OCI-LY1 (cell line): ENCODE measurements around the gene NDUFV1.
A peak's percentile ranks its signal among the peaks of the same experiment; 100 is the strongest.

Source experiments
- H2AFZ ChIP-seq: fragments of 200-600 bp; sonication (generic), shearing (Covaris generic); 2 replicates; pipeline ENCODE4 v1.6.0; 2014; ENCODE audit warnings: antibody characterized with exemption, mild to moderate bottlenecking, low read length
- H3F3A ChIP-seq: fragments of 200-600 bp; sonication (generic), shearing (Covaris generic); 2 replicates; pipeline ENCODE4 v1.6.0; 2014; ENCODE audit warnings: mild to moderate bottlenecking, antibody characterized with exemption, low read length, moderate library complexity; ENCODE audit not compliant: insufficient read depth
- H3K27ac ChIP-seq: fragments of 200-600 bp; sonication (generic); 2 replicates; pipeline ENCODE4 v1.5.1; 2014; ENCODE audit warnings: low read length, mixed run types, mild to moderate bottlenecking, low read depth; ENCODE audit not compliant: poor library complexity, severe bottlenecking
- H3K27me3 ChIP-seq: fragments of 200-600 bp; sonication (generic); 2 replicates; pipeline ENCODE4 v1.6.0; 2014; ENCODE audit warnings: antibody characterized with exemption, mild to moderate bottlenecking, low read length, moderate library complexity; ENCODE audit not compliant: insufficient read depth
- H3K36me3 ChIP-seq: fragments of 200-600 bp; sonication (generic); 2 replicates; pipeline ENCODE4 v1.6.1; 2014; ENCODE audit warnings: mild to moderate bottlenecking, antibody characterized with exemption, low read length, moderate library complexity, mixed read lengths; ENCODE audit not compliant: insufficient read depth
- H3K4me1 ChIP-seq: fragments of 200-600 bp; sonication (generic); 2 replicates; pipeline ENCODE4 v1.5.1; 2014; ENCODE audit warnings: mild to moderate bottlenecking, low read length, moderate library complexity; ENCODE audit not compliant: insufficient read depth, severe bottlenecking
- H3K4me2 ChIP-seq: fragments of 200-600 bp; sonication (generic), shearing (Covaris generic); 2 replicates; pipeline ENCODE4 v1.6.1; 2014; ENCODE audit warnings: low read length
- H3K4me3 ChIP-seq: fragments of 200-600 bp; sonication (generic); 2 replicates; pipeline ENCODE4 v1.5.1; 2014; ENCODE audit warnings: low read length, low read depth, mild to moderate bottlenecking, mixed read lengths; ENCODE audit not compliant: poor library complexity, severe bottlenecking
- H3K79me2 ChIP-seq: fragments of 200-600 bp; shearing (Covaris generic); 2 replicates; pipeline ENCODE4 v1.6.1; 2016; ENCODE audit warnings: mixed run types, low read length, mixed read lengths; ENCODE audit not compliant: insufficient read depth
- H3K9ac ChIP-seq: fragments of 200-600 bp; sonication (generic), shearing (Covaris generic); 2 replicates; pipeline ENCODE4 v1.6.1; 2014; ENCODE audit warnings: mild to moderate bottlenecking, low read length, mixed read lengths
- H3K9me2 ChIP-seq: fragments of 200-600 bp; sonication (generic), shearing (Covaris generic); 2 replicates; pipeline ENCODE4 v1.6.1; 2014; ENCODE audit warnings: low read depth, mild to moderate bottlenecking, low read length, mixed read lengths
- H3K9me3 ChIP-seq: fragments of 200-600 bp; shearing (Covaris generic); 2 replicates; pipeline ENCODE4 v1.6.1; 2014; ENCODE audit warnings: low read length, mixed read lengths
- H4K20me1 ChIP-seq: fragments of 200-600 bp; sonication (generic), shearing (Covaris generic); 2 replicates; pipeline ENCODE4 v1.6.0; 2016; ENCODE audit warnings: mild to moderate bottlenecking, low read length; ENCODE audit not compliant: insufficient read depth
- CTCF ChIP-seq: fragments of 200-600 bp; sonication (generic), shearing (Covaris generic); IDR thresholded peaks from 2 replicates; pipeline ENCODE4 v1.5.1; 2017; ENCODE audit warnings: mild to moderate bottlenecking, antibody characterized with exemption, low read length, moderate library complexity, mixed read lengths
- EZH2 ChIP-seq: fragments of 200-600 bp; sonication (generic), shearing (Covaris generic); IDR thresholded peaks from 2 replicates; pipeline ENCODE4 v1.8.0; 2017; ENCODE audit warnings: borderline replicate concordance, mixed run types, mild to moderate bottlenecking, antibody characterized with exemption, low read length, moderate library complexity, mixed read lengths

Gene NDUFV1

GRCh38 chr11:67582011-67582410 lies 24.7 kb upstream of the NDUFV1 start:
- Histone ChIP-seq H3K4me1 (peaks cover 43% of the 10 kb centered on the region), H4K20me1 (no peaks in the 10 kb centered on the region), H3F3A (peaks cover 6% of the 10 kb centered on the region; the same call in 1 of the 2 replicates), H2AFZ (no peak overlapping the region), H3K9me3 (no peaks in the 10 kb centered on the region), H3K27me3 (peaks cover 6% of the 10 kb centered on the region), H3K79me2 (no peaks in the 10 kb centered on the region), H3K36me3 (peaks cover 27% of the 10 kb centered on the region), H3K9me2 (no peaks in the 10 kb centered on the region), H3K4me3 (no peak overlapping the region), H3K27ac (no peak overlapping the region), H3K4me2 (no peak overlapping the region), H3K9ac (no peak overlapping the region)
- TF ChIP-seq CTCF (no peak), EZH2 (no peak)

- Histone ChIP-seq H3K9me2 (no peaks in the 10 kb centered on the region), H3K79me2 (no peaks in the 10 kb centered on the region), H3F3A (peaks cover 10% of the 10 kb centered on the region; the same call in 1 of the 2 replicates), H3K27ac (peak within 1 kb of the TSS; percentile 92), H3K4me3 (peak within 1 kb of the TSS; percentile 94), H2AFZ (no peak within 1 kb of the TSS), H3K36me3 (peaks cover 37% of the 10 kb centered on the region), H3K4me1 (peaks cover 58% of the 10 kb centered on the region), H3K9ac (peak within 1 kb of the TSS; percentile 94), H3K27me3 (peaks cover 6% of the 10 kb centered on the region; the same call in 1 of the 2 replicates), H4K20me1 (no peaks in the 10 kb centered on the region), H3K9me3 (no peaks in the 10 kb centered on the region), H3K4me2 (peak within 1 kb of the TSS; percentile 89)
- TF ChIP-seq CTCF (peak; percentile 74), EZH2 (no peak)
These were observed 23.2 kb upstream of the NDUFV1 start, which contains the start of gene GSTP1 for GRCh38 chr11:67583247-67584204. Gene GSTP1 (plus strand): TSS chr11:67583812. CDS start chr11:67583844, 32 bp downstream.

GRCh38 chr11:67584205-67584880 lies 22.4 kb upstream of the NDUFV1 start:
- Histone ChIP-seq H3K79me2 (no peaks in the 10 kb centered on the region), H3K4me3 (peak overlapping the region; percentile 94), H2AFZ (no peak overlapping the region), H3K9ac (peak overlapping the region; percentile 94), H3K4me2 (peak overlapping the region; percentile 89), H3K27ac (peak overlapping the region; percentile 92), H3K36me3 (peaks cover 45% of the 10 kb centered on the region), H3K9me3 (no peaks in the 10 kb centered on the region), H3K9me2 (no peaks in the 10 kb centered on the region), H4K20me1 (no peaks in the 10 kb centered on the region), H3F3A (peaks cover 10% of the 10 kb centered on the region; the same call in 1 of the 2 replicates), H3K27me3 (peaks cover 6% of the 10 kb centered on the region; the same call in 1 of the 2 replicates), H3K4me1 (peaks cover 61% of the 10 kb centered on the region)
- no peak for TF ChIP-seq EZH2
- no peak for TF ChIP-seq CTCF
